ENCODE results near the gene ZNF346. TPM values are rescaled to one million over a fixed set of nuclear protein-coding genes. Genes with fewer than 3 reads are reported as not detected.

ZNF346 gene
- total RNA-seq, 2 donors from 2014 or later = 23.6 to 34.4 TPM

GRCh38 chr5:177109810-177110209 is 87.3 kb downstream of the ZNF346 start:
- 56% methylated on average over 9 of the region's 9 CpGs for WGBS
- DNase-seq (ENCODE audit: low spot score) = no peak
- TF ChIP-seq POLR2AphosphoS5 (IDR thresholded peaks at IDR 0.05) = no peak
- TF ChIP-seq CTCF (IDR thresholded peaks at IDR 0.05) = no peak
- TF ChIP-seq POLR2A (IDR thresholded peaks at IDR 0.05) = no peak
- no peaks in the 10 kb centered on the region for H3K9me3 ChIP-seq
- no peaks in the 10 kb centered on the region for H3K4me1 ChIP-seq (replicated peaks)
- no peak overlapping the region for H3K27ac ChIP-seq
- H3K4me3 ChIP-seq = no peak overlapping the region
- intact Hi-C loops (cut with DNase I) = loop anchor here (5.0 kb wide), 2 partner anchors 197 to 453 kb away; no protein-coding TSS in a partner anchor
- no peaks in the 10 kb centered on the region for H3K27me3 ChIP-seq (replicated peaks; ENCODE audit: insufficient read depth)
- no peaks in the 10 kb centered on the region for H3K36me3 ChIP-seq

GRCh38 chr5:177111720-177112394 is 89.4 kb downstream of the ZNF346 start:
- no peaks in the 10 kb centered on the region for H3K27me3 ChIP-seq (replicated peaks; ENCODE audit: insufficient read depth)
- intact Hi-C loops (cut with DNase I) = loop anchor here (2.0 to 5.0 kb wide), 3 partner anchors 39 to 455 kb away; no protein-coding TSS in a partner anchor
- peak; percentile 78 to 94 (median 86) for TF ChIP-seq CTCF (IDR thresholded peaks at IDR 0.05)
- TF ChIP-seq POLR2AphosphoS5 (IDR thresholded peaks at IDR 0.05) = no peak
- no peaks in the 10 kb centered on the region for H3K9me3 ChIP-seq
- H3K4me3 ChIP-seq = no peak overlapping the region
- 23% methylated on average over 12 of the region's 12 CpGs for WGBS
- no peaks in the 10 kb centered on the region for H3K4me1 ChIP-seq (replicated peaks)
- H3K36me3 ChIP-seq = no peaks in the 10 kb centered on the region
- no peak for DNase-seq (ENCODE audit: low spot score)
- H3K27ac ChIP-seq = no peak overlapping the region

GRCh38 chr5:177112589-177113220 is 90.2 kb downstream of the ZNF346 start:
- Histone ChIP-seq H3K9me3 (no peaks in the 10 kb centered on the region), H3K4me1 (replicated peaks) (peaks cover 2% of the 10 kb centered on the region), H3K27me3 (replicated peaks; ENCODE audit: insufficient read depth) (no peaks in the 10 kb centered on the region), H3K36me3 (no peaks in the 10 kb centered on the region), H3K27ac (no peak overlapping the region), H3K4me3 (no peak overlapping the region)
- WGBS = 67% methylated on average over 5 of the region's 5 CpGs
- TF ChIP-seq POLR2A (IDR thresholded peaks at IDR 0.05) = no peak
- no peak for TF ChIP-seq POLR2AphosphoS5 (IDR thresholded peaks at IDR 0.05)
- no peak for TF ChIP-seq CTCF (IDR thresholded peaks at IDR 0.05)
- DNase-seq (ENCODE audit: low spot score) = no peak
- intact Hi-C loops (cut with DNase I) = loop anchor here (2.0 to 5.0 kb wide), 3 partner anchors 40 to 455 kb away; no protein-coding TSS in a partner anchor

- intact Hi-C loops (cut with DNase I) = loop anchor here (2.0 to 5.0 kb wide), 3 partner anchors 41 to 456 kb away; no protein-coding TSS in a partner anchor
- H3K4me1 ChIP-seq (replicated peaks) = peaks cover 2% of the 10 kb centered on the region
- H3K27me3 ChIP-seq (replicated peaks; ENCODE audit: insufficient read depth) = no peaks in the 10 kb centered on the region
- WGBS = 18% methylated on average over 14 of the region's 14 CpGs
- H3K27ac ChIP-seq = no peak overlapping the region
- peak; percentile 59 for DNase-seq (ENCODE audit: low spot score)
- H3K9me3 ChIP-seq = no peaks in the 10 kb centered on the region
- no peak overlapping the region for H3K4me3 ChIP-seq
- H3K36me3 ChIP-seq = no peaks in the 10 kb centered on the region
- TF ChIP-seq POLR2AphosphoS5 (IDR thresholded peaks at IDR 0.05) = peak; percentile 72
- TF ChIP-seq POLR2A (IDR thresholded peaks at IDR 0.05) = no peak
- peak; percentile 88 to 97 (median 93) for TF ChIP-seq CTCF (IDR thresholded peaks at IDR 0.05)
Observed at GRCh38 chr5:177113566-177114424, 91.3 kb downstream of the ZNF346 start.

Data from prostate gland (tissue), 2 donors.